Breast epithelium (tissue), 3 donors: ENCODE data around the gene G6PD.

Experiments used
- POLR2A ChIP-seq: fragments of 450-650 bp; IDR thresholded peaks from one replicate; pipeline ENCODE4 v1.6.1; 2016; ENCODE audit warnings: antibody characterized with exemption, mild to moderate bottlenecking, moderate library complexity
- POLR2AphosphoS5 ChIP-seq, 3 donors: sonication (generic); formaldehyde crosslinking; IDR thresholded peaks; one replicate each; pipeline ENCODE4 v1.6.1; 2017; ENCODE audit warnings: antibody characterized with exemption in 3 of 3
- TF ChIP-seq, protein P1 (sequence below), 3 donors: fragments of 450-650 bp; IDR thresholded peaks; one replicate each; pipeline ENCODE4 v1.5.1; 2016 to 2017; ENCODE audit warnings: antibody characterized with exemption in 3 of 3, mild to moderate bottlenecking in 3 of 3, moderate library complexity in 3 of 3

DNA sequence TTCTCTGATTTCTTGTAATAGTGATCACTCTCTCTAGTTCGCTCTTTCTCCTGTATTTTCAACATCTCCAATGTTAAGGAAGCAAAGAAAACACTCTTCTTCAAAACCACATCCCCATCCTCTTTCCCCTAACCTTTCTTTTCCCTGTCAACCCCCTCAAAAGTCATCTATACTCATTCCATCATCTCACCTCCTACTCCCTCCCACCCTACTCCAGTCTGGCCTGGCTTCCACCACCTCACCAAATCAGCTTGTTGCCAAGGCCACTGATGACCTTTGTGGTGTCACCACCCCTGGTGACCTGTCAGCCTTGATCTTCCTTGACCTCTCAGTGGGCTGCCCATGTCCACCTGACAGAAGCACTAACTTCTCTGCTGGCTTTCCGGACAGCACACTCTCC, 32.9 kb downstream of the G6PD start:
- TF ChIP-seq, protein P1, sequence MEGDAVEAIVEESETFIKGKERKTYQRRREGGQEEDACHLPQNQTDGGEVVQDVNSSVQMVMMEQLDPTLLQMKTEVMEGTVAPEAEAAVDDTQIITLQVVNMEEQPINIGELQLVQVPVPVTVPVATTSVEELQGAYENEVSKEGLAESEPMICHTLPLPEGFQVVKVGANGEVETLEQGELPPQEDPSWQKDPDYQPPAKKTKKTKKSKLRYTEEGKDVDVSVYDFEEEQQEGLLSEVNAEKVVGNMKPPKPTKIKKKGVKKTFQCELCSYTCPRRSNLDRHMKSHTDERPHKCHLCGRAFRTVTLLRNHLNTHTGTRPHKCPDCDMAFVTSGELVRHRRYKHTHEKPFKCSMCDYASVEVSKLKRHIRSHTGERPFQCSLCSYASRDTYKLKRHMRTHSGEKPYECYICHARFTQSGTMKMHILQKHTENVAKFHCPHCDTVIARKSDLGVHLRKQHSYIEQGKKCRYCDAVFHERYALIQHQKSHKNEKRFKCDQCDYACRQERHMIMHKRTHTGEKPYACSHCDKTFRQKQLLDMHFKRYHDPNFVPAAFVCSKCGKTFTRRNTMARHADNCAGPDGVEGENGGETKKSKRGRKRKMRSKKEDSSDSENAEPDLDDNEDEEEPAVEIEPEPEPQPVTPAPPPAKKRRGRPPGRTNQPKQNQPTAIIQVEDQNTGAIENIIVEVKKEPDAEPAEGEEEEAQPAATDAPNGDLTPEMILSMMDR (IDR thresholded peaks at IDR 0.05), result no peak
- TF ChIP-seq POLR2A (no peak), POLR2AphosphoS5 (IDR thresholded peaks at IDR 0.05) (no peak)
